Measurements from ENCODE around the gene MATN3.

- TF ChIP-seq RARB (CRISPR knock-in tag; IDR thresholded peaks at IDR 0.05) (no peak), ZFP30 (CRISPR knock-in tag; IDR thresholded peaks at IDR 0.05) (no peak), ZNF8 (CRISPR knock-in tag; IDR thresholded peaks at IDR 0.05) (no peak), SNAI2 (CRISPR knock-in tag; IDR thresholded peaks at IDR 0.05) (no peak), PATZ1 (CRISPR knock-in tag; IDR thresholded peaks at IDR 0.05; ENCODE audit: borderline replicate concordance) (no peak), CREB5 (CRISPR knock-in tag; IDR thresholded peaks at IDR 0.05; ENCODE audit: low read depth) (no peak), ISL1 (CRISPR knock-in tag; IDR thresholded peaks at IDR 0.05) (no peak), ARNTL (CRISPR knock-in tag; IDR thresholded peaks at IDR 0.05; ENCODE audit: borderline replicate concordance, low read depth) (no peak), GLIS3 (CRISPR knock-in tag; IDR thresholded peaks at IDR 0.05) (no peak), CSRNP3 (CRISPR knock-in tag; IDR thresholded peaks at IDR 0.05) (no peak), POU6F1 (CRISPR knock-in tag; IDR thresholded peaks at IDR 0.05; ENCODE audit: borderline replicate concordance, low read depth) (no peak)
Measured at GRCh38 chr2:20052861-20053281, 40.4 kb upstream of the MATN3 start.

All from SK-N-SH treated with all-trans-retinoic acid at 6 μM for 48 hours (cell line).